B cell (primary cell): ENCODE data around the gene TRABD2B. TPM values are rescaled to one million over a fixed set of nuclear protein-coding genes. Genes with fewer than 3 reads are reported as not detected.

Experiments
- ATAC-seq: fragments of 200-7000 bp; cut with Tn5 transposase; one replicate; pipeline ENCODE4 v1.10.0; 2021; ENCODE audit warnings: low read depth, mild to moderate bottlenecking, moderate number of reproducible peaks, moderate library complexity
- CTCF ChIA-PET: fragments of 350-600 bp; sonication (Branson Sonifier 250); formaldehyde crosslinking; loops from one replicate; lab custom pipeline; 2021; ENCODE audit warnings: antibody characterized with exemption, inconsistent platforms; lab: Charles Lee
- POLR2A ChIA-PET: fragments of 350-600 bp; sonication (Branson Sonifier 250); formaldehyde crosslinking; loops from one replicate; lab custom pipeline; 2021; ENCODE audit warnings: antibody characterized with exemption; lab: Charles Lee
- DNase-seq: peaks from one replicate; pipeline ENCODE4 v3.0.0; 2013
- H2AFZ ChIP-seq: 2 replicates; pipeline ENCODE4 v1.6.1; 2012; ENCODE audit warnings: mild to moderate bottlenecking, low read depth, low read length; ENCODE audit not compliant: insufficient read depth, poor library complexity, severe bottlenecking
- H3K27ac ChIP-seq, 2 donors: 1 replicate in 1 of 2; 2 replicates in 1 of 2; pipeline ENCODE4 v1.5.1; 2012 to 2013; ENCODE audit warnings: low read length in 2 of 2, mild to moderate bottlenecking in 2 of 2, moderate library complexity in 1 of 2
- H3K27me3 ChIP-seq, 4 experiments: fragments of 200-600 bp in 1 of 4; sonication (generic) in 1 of 4; replicated peaks in 1 of 4; 1 replicate in 2 of 4; 2 replicates in 2 of 4; pipeline versions ENCODE4 v1.6.1 to v1.7.0; 2013 to 2016; ENCODE audit warnings: low read length in 3 of 4, mild to moderate bottlenecking in 2 of 4, mixed read lengths in 1 of 4, moderate library complexity in 1 of 4; ENCODE audit not compliant: insufficient read depth in 4 of 4, control insufficient read depth in 3 of 4; ENCODE audit errors: control extremely low read depth in 1 of 4
- H3K36me3 ChIP-seq, 2 experiments: replicated peaks in 1 of 2; 1 replicate in 1 of 2; 2 replicates in 1 of 2; pipeline versions ENCODE4 v1.6.1 to v1.7.1; 2013; ENCODE audit warnings: low read length in 1 of 2; ENCODE audit not compliant: insufficient read depth in 2 of 2, control insufficient read depth in 1 of 2; ENCODE audit errors: control extremely low read depth in 1 of 2, extremely low read depth in 1 of 2
- H3K4me1 ChIP-seq, 2 donors: fragments of 200-600 bp in 1 of 2; sonication (generic) in 1 of 2; 1 replicate in 1 of 2; 2 replicates in 1 of 2; pipeline versions ENCODE4 v1.5.1 to v1.6.1; 2013 to 2017; ENCODE audit warnings: low read length in 2 of 2; ENCODE audit not compliant: control insufficient read depth in 2 of 2, insufficient read depth in 2 of 2
- H3K4me2 ChIP-seq: replicated peaks from 2 replicates; pipeline ENCODE3; 2012; ENCODE audit warnings: mild to moderate bottlenecking, low read depth, low read length; ENCODE audit not compliant: poor library complexity, severe bottlenecking
- H3K4me3 ChIP-seq, 5 experiments: fragments of 200-600 bp in 1 of 5; sonication (generic) in 1 of 5; 1 replicate in 3 of 5; 2 replicates in 2 of 5; pipeline versions ENCODE4 v1.5.1 to v1.7.0; 2011 to 2016; ENCODE audit warnings: low read length in 4 of 5, mild to moderate bottlenecking in 4 of 5, low read depth in 2 of 5, control low read depth in 1 of 5, moderate library complexity in 1 of 5; ENCODE audit not compliant: insufficient read depth in 1 of 5; ENCODE audit errors: control extremely low read depth in 1 of 5, extremely low read depth in 1 of 5
- H3K79me2 ChIP-seq: fragments of 200-600 bp; sonication (generic); one replicate; pipeline ENCODE4 v1.6.0; 2016; ENCODE audit warnings: low read length; ENCODE audit not compliant: control insufficient read depth, insufficient read depth
- H3K9ac ChIP-seq: fragments of 200-600 bp; sonication (generic); 2 replicates; pipeline ENCODE4 v1.6.1; 2017; ENCODE audit warnings: mild to moderate bottlenecking, low read length, moderate library complexity
- H3K9me3 ChIP-seq, 3 donors: one replicate each; pipeline versions ENCODE4 v1.6.1 to v1.7.1; 2013; ENCODE audit warnings: low read length in 2 of 3; ENCODE audit not compliant: control insufficient read depth in 2 of 3, insufficient read depth in 1 of 3; ENCODE audit errors: control extremely low read depth in 1 of 3
- H4K20me1 ChIP-seq: 2 replicates; pipeline ENCODE4 v1.6.0; 2012; ENCODE audit warnings: mild to moderate bottlenecking, low read length; ENCODE audit not compliant: insufficient read depth, control insufficient read depth, poor library complexity, severe bottlenecking
- H3K27ac Mint-ChIP-seq: one replicate; pipeline ENCODE4 v1.8.0; 2021; ENCODE audit warnings: mixed read lengths
- H3K27me3 Mint-ChIP-seq: one replicate; pipeline ENCODE4 v1.8.0; 2021; ENCODE audit warnings: mixed read lengths
- H3K4me1 Mint-ChIP-seq: one replicate; pipeline ENCODE4 v1.8.0; 2021; ENCODE audit warnings: mixed read lengths
- H3K4me3 Mint-ChIP-seq: one replicate; pipeline ENCODE4 v1.8.0; 2021; ENCODE audit warnings: mixed read lengths
- H3K9me3 Mint-ChIP-seq: one replicate; pipeline ENCODE4 v1.8.0; 2022; ENCODE audit warnings: mixed read lengths; ENCODE audit not compliant: insufficient read depth
- CTCF ChIP-seq: fragments of 200-600 bp; IDR thresholded peaks from one replicate; pipeline ENCODE4 v1.8.0; 2022; ENCODE audit warnings: antibody characterized with exemption, mild to moderate bottlenecking
- EZH2 ChIP-seq: IDR thresholded peaks from 2 replicates; pipeline ENCODE4 v1.6.1; 2012; ENCODE audit warnings: borderline replicate concordance, low read depth, mild to moderate bottlenecking, moderate library complexity, low read length; ENCODE audit not compliant: insufficient read depth, poor library complexity, severe bottlenecking
- WGBS: methylation state at CpG from one replicate; pipeline ENCODE4 v1.1.5; 2013; ENCODE audit warnings: missing lambda C conversion rate; ENCODE audit not compliant: insufficient coverage; 5-methylcytosine and 5-hydroxymethylcytosine counted together
- intact Hi-C: fragments of 100-400 bp; cut with micrococcal nuclease; formaldehyde crosslinking; loops from one replicate; pipeline ENCODE4 v1.10.0; 2022
- polyA plus RNA-seq: library from polyadenylated mRNA; depleted of rRNA; stranded (reverse); fragments of >200 nt; gene quantifications from 2 replicates; pipeline ENCODE4 v1.2.3, GENCODE V29; 2012
- total RNA-seq, 2 donors: library from RNA; stranded (reverse); fragments of 120-200 nt in 1 of 2; gene quantifications; 1 replicate in 1 of 2; 2 replicates in 1 of 2; pipeline versions ENCODE4 v1.2.3 to v1.2.4, GENCODE V29; 2013 to 2022

Gene TRABD2B
- total and polyA plus RNA-seq, 2 donors (not counting 1 experiment from before 2014, with no cell fraction given), result not detected

GRCh38 chr1:47713333-47713953 lies 283.7 kb downstream of the TRABD2B start:
- Histone ChIP-seq H3K27me3 (peaks cover 0 to 58% (median 31%) of the 10 kb centered on the region in 4 experiments), H3K4me2 (no peak overlapping the region), H3K4me1 (peaks cover 21 to 24% of the 10 kb centered on the region in 2 donors), H2AFZ (no peak overlapping the region), H3K79me2 (no peaks in the 10 kb centered on the region), H3K4me3 (no peak overlapping the region), H3K27ac (no peak overlapping the region), H3K36me3 (no peaks in the 10 kb centered on the region), H3K9ac (no peak overlapping the region), H3K9me3 (no peaks in the 10 kb centered on the region), H4K20me1 (no peaks in the 10 kb centered on the region)
- no peaks in the 10 kb centered on the region for H3K9me3 Mint-ChIP-seq
- no peak for TF ChIP-seq EZH2
- no peak for TF ChIP-seq CTCF
- no peak overlapping the region for H3K27ac Mint-ChIP-seq
- DNase-seq (no peak), ATAC-seq (no peak)
- ChIA-PET POLR2A (no interaction called here), CTCF (interaction anchor here (1.2 kb wide), 1 partner anchor 13 kb away, joined by 4 read pairs; no protein-coding TSS in a partner anchor)
- no peak overlapping the region for H3K4me3 Mint-ChIP-seq
- 87% methylated on average over 7 of the region's 9 CpGs for WGBS
- intact Hi-C loops, result no loop called here
- peaks cover 15% of the 10 kb centered on the region for H3K4me1 Mint-ChIP-seq
- H3K27me3 Mint-ChIP-seq, result peaks cover 63% of the 10 kb centered on the region

GRCh38 chr1:47712596-47713299 lies 284.4 kb downstream of the TRABD2B start:
- H3K36me3 ChIP-seq, result no peaks in the 10 kb centered on the region
- no peak overlapping the region for H3K27ac Mint-ChIP-seq
- H3K9ac ChIP-seq, result no peak overlapping the region
- ChIA-PET POLR2A (no interaction called here), CTCF (interaction anchor here (1.2 to 3.9 kb wide), 2 partner anchors 14 to 275 kb away, joined by 4 to 24 read pairs; partner anchors contain the start of gene FOXD2)
- WGBS, result 64% methylated on average over 8 of the region's 16 CpGs
- DNase-seq, result no peak
- H3K79me2 ChIP-seq, result no peaks in the 10 kb centered on the region
- no peak overlapping the region for H3K4me2 ChIP-seq
- H4K20me1 ChIP-seq, result no peaks in the 10 kb centered on the region
- no peaks in the 10 kb centered on the region for H3K9me3 ChIP-seq
- H3K4me3 Mint-ChIP-seq, result no peak overlapping the region
- TF ChIP-seq CTCF (no peak), EZH2 (no peak)
- peaks cover 0 to 65% (median 33%) of the 10 kb centered on the region in 4 experiments for H3K27me3 ChIP-seq
- no peak overlapping the region for H2AFZ ChIP-seq
- H3K27me3 Mint-ChIP-seq, result peaks cover 67% of the 10 kb centered on the region
- intact Hi-C loops, result no loop called here
- H3K4me3 ChIP-seq, result no peak overlapping the region
- H3K4me1 ChIP-seq, result peaks cover 21 to 24% of the 10 kb centered on the region in 2 donors
- no peak for ATAC-seq
- H3K27ac ChIP-seq, result no peak overlapping the region
- H3K4me1 Mint-ChIP-seq, result peaks cover 17% of the 10 kb centered on the region
- H3K9me3 Mint-ChIP-seq, result no peaks in the 10 kb centered on the region
